Lung (tissue), 12 donors: ENCODE results near the gene SLC41A1. TPM values are rescaled to one million over a fixed set of nuclear protein-coding genes. Genes with fewer than 3 reads are reported as not detected.

Experiments
- ATAC-seq: fragments of 200-7000 bp; cut with Tn5 transposase; one replicate; pipeline ENCODE4 v1.9.1; 2020; ENCODE audit warnings: moderate number of reproducible peaks; ENCODE audit not compliant: insufficient read depth, low FRiP score
- DNase-seq, 3 donors: peaks; one replicate each; pipeline ENCODE4 v3.0.0-alpha.2; 2013 to 2017
- H3K27ac ChIP-seq, 2 donors: one replicate each; pipeline ENCODE4 v1.5.1; 2013; ENCODE audit warnings: mild to moderate bottlenecking in 2 of 2, moderate library complexity in 2 of 2, control low read depth in 1 of 2, inconsistent platforms in 1 of 2, low read depth in 1 of 2, low read length in 1 of 2
- H3K27me3 ChIP-seq, 3 donors: one replicate each; pipeline ENCODE4 v1.5.1; 2013; ENCODE audit warnings: low read length in 2 of 3; ENCODE audit not compliant: control insufficient read depth in 3 of 3, insufficient read depth in 3 of 3
- H3K36me3 ChIP-seq, 4 donors: one replicate each; pipeline ENCODE4 v1.5.1; 2013; ENCODE audit warnings: low read length in 4 of 4, mild to moderate bottlenecking in 1 of 4, moderate library complexity in 1 of 4; ENCODE audit not compliant: control insufficient read depth in 4 of 4, insufficient read depth in 4 of 4
- H3K4me1 ChIP-seq, 5 donors: one replicate each; pipeline ENCODE4 v1.5.1; 2013; ENCODE audit warnings: low read length in 5 of 5, mild to moderate bottlenecking in 2 of 5, moderate library complexity in 1 of 5; ENCODE audit not compliant: control insufficient read depth in 5 of 5, insufficient read depth in 5 of 5
- H3K4me3 ChIP-seq: one replicate; pipeline ENCODE4 v1.5.1; 2013; ENCODE audit warnings: mild to moderate bottlenecking, control low read depth, moderate library complexity
- H3K9ac ChIP-seq, 2 donors: one replicate each; pipeline ENCODE4 v1.5.1; 2013; ENCODE audit warnings: low read length in 2 of 2, control low read depth in 1 of 2; ENCODE audit not compliant: insufficient read depth in 1 of 2
- H3K9me3 ChIP-seq, 4 donors: one replicate each; pipeline ENCODE4 v1.5.1; 2013; ENCODE audit warnings: low read length in 3 of 4, mild to moderate bottlenecking in 1 of 4, moderate library complexity in 1 of 4; ENCODE audit not compliant: control insufficient read depth in 4 of 4, insufficient read depth in 3 of 4
- CTCF ChIP-seq: IDR thresholded peaks from 2 replicates; pipeline ENCODE4 v1.5.1; 2012; ENCODE audit warnings: mild to moderate bottlenecking; ENCODE audit errors: control extremely low read depth, extremely low read depth
- WGBS, 2 donors: extraction: QIAGEN DNeasy Blood & Tissue Kit; methylation state at CpG; one replicate each; pipeline ENCODE4 v1.1.7; 2013; 5-methylcytosine and 5-hydroxymethylcytosine counted together
- polyA plus RNA-seq, 2 donors: library from polyadenylated mRNA; stranded (reverse); fragments of 200-250 nt; gene quantifications; one replicate each; pipeline ENCODE4 v1.2.1, GENCODE V29; 2013
- total RNA-seq, 2 donors: library from RNA; depleted of rRNA in 1 of 2; stranded (reverse); fragments of >200 nt in 1 of 2; gene quantifications; one replicate each; pipeline ENCODE4 v1.2.1, GENCODE V29; 2014 to 2021
- donor health status: control.
- donor health status: control.
- donor health status: Bipolar disorder and iron deficiency.
- donor health status: healthy.
- donor health status: DM: yes; HTN: yes; CAD: no.

Gene SLC41A1
- total and polyA plus RNA-seq, 4 donors: 11.8 to 26.9 (median 22.4) TPM

- no peaks in the 10 kb centered on the region for H3K36me3 ChIP-seq
- H3K27ac ChIP-seq: no peak overlapping the region
- peaks cover 0 to 4% (median 0%) of the 10 kb centered on the region in 4 donors for H3K9me3 ChIP-seq
- WGBS, 2 donors: 85 to 100% methylated on average over 3 of the region's 3 CpGs
- no peak for TF ChIP-seq CTCF
- no peak overlapping the region for H3K9ac ChIP-seq
- H3K27me3 ChIP-seq: peaks cover 0 to 4% (median 0%) of the 10 kb centered on the region in 3 donors
- no peak for ATAC-seq
- H3K4me3 ChIP-seq: no peak overlapping the region
- no peak for DNase-seq
- H3K4me1 ChIP-seq: no peaks in the 10 kb centered on the region
Observed at GRCh38 chr1:205760606-205761005, 52.4 kb downstream of the SLC41A1 start.

- Histone ChIP-seq H3K27me3 (peaks cover 0 to 4% (median 0%) of the 10 kb centered on the region in 3 donors), H3K4me3 (no peak overlapping the region), H3K9me3 (peaks cover 0 to 4% (median 0%) of the 10 kb centered on the region in 4 donors), H3K9ac (no peak overlapping the region), H3K4me1 (no peaks in the 10 kb centered on the region), H3K27ac (no peak overlapping the region), H3K36me3 (no peaks in the 10 kb centered on the region)
- 94 to 95% methylated on average over 3 of the region's 3 CpGs for WGBS, 2 donors
- TF ChIP-seq CTCF: no peak
- DNase-seq: no peak
- no peak for ATAC-seq
Observed at GRCh38 chr1:205756552-205756951, 56.4 kb downstream of the SLC41A1 start.

GRCh38 chr1:205754857-205755256 lies 58.1 kb downstream of the SLC41A1 start:
- Histone ChIP-seq H3K27me3 (peaks cover 0 to 4% (median 0%) of the 10 kb centered on the region in 3 donors), H3K36me3 (no peaks in the 10 kb centered on the region), H3K9me3 (no peaks in the 10 kb centered on the region), H3K4me1 (no peaks in the 10 kb centered on the region), H3K4me3 (no peak overlapping the region), H3K9ac (no peak overlapping the region), H3K27ac (no peak overlapping the region)
- TF ChIP-seq CTCF: no peak
- 76 to 85% methylated on average over 5 of the region's 5 CpGs for WGBS, 2 donors
- no peak for DNase-seq
- no peak for ATAC-seq

GRCh38 chr1:205751036-205751651 lies 61.9 kb downstream of the SLC41A1 start:
- Histone ChIP-seq H3K9ac (no peak overlapping the region), H3K4me3 (no peak overlapping the region)

More at GRCh38 chr1:205751036-205751651, 61.9 kb downstream of the SLC41A1 start:
- WGBS, 2 donors: 81 to 88% methylated on average over 13 of the region's 13 CpGs
- DNase-seq (peak in 1 of 3 donors; percentile 73), ATAC-seq (no peak)
- Histone ChIP-seq H3K9me3 (no peaks in the 10 kb centered on the region), H3K27me3 (peaks cover 0 to 2% (median 0%) of the 10 kb centered on the region in 3 donors), H3K36me3 (no peaks in the 10 kb centered on the region), H3K27ac (peak overlapping the region in 1 of 2 donors; percentile 89), H3K4me1 (peaks cover 2 to 22% (median 13%) of the 10 kb centered on the region in 5 donors)
- TF ChIP-seq CTCF: no peak
